ENCODE results near the gene PRAF2.

The PRAF2 gene

DNA sequence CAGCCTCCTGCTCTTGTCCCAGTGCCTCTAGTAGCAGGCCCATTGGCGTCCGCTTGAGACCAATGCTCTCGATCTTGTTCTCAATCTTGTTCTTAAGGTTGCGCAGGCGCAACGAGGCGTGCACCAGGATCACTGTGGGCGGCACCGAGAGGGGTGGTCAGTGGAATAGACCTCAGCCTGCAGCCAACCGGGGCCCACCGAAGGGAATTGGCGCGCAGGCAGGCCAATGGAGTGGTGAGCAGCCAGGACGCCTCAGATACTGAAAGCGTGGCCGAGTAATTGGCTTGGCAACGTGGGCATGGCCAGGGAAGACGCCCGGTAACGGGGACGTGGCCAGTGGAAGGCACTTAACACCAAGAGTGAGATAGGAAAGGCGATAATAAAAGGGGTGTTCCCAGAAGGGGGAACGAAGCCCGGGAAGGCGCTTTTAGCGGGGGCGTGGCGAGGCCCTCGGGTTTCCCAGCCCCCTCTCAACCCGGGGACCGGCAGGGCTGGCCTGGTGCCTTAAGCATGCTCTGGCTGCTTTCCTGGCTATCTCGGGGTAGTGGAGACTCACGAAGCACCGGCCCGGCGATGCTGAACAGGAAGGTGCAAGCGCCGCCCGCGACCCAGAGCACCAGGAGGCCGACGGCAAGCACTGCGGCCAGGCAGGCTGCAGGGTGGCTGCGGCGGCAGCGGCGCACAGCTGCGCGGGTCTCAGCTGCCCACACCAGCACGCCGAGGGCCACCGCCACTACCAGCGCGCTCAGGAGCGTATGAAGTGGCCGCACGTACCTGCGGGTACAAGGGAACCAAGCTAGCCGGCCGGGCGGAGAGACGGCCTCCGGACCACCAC lies 1.7 kb downstream of the PRAF2 start:
- no peak for DNase-seq

- no peak for DNase-seq
These were observed 2.8 kb downstream of the PRAF2 start for GRCh38 chrX:49070988-49071387.

GRCh38 chrX:49069038-49069437 lies 4.8 kb downstream of the PRAF2 start:
- no peak for DNase-seq

GRCh38 chrX:49067285-49068120 lies 6.3 kb downstream of the PRAF2 start:
- DNase-seq = no peak

GRCh38 chrX:49066690-49067089 lies 7.1 kb downstream of the PRAF2 start:
- no peak for DNase-seq

DNA sequence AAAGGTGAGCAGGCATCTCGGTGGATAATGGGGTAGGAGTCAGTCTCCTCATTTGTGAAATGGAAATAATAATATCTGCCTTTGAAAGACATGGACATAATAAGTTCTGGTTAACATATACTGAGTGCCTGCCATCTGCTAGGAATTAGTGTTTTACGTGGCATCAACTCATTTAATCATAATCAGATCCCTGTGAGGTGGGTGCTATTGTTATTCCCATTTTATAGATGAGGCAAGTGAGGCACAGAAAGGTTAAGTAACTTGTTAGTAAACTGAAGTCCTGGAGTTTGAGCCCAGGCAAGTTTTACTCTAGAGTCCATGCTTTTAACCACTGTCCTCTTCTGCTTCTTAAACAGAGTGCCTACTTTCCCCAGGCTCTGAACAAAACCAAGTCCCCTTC lies 7.5 kb downstream of the PRAF2 start:
- DNase-seq = no peak

DNA sequence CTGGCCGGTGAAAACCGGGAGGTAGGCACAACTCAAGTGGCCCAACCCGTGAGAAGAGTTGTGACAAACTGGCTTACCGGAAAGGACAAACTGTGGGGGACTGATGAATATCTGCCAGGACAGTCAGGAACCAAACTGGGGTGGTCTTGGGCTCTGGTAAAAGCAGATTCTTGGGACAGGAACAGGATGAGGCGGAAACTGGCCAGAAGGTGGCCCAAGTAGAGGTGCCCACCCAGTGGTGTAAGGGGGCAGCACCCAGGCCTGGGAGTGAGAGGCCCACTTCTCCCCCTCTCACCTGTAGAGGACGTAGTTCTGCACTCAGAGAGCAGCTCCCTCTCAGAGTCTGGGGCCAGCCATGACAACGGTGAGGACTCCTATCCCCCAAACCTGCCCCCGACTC lies 9.1 kb downstream of the PRAF2 start:
- DNase-seq = no peak

DNA sequence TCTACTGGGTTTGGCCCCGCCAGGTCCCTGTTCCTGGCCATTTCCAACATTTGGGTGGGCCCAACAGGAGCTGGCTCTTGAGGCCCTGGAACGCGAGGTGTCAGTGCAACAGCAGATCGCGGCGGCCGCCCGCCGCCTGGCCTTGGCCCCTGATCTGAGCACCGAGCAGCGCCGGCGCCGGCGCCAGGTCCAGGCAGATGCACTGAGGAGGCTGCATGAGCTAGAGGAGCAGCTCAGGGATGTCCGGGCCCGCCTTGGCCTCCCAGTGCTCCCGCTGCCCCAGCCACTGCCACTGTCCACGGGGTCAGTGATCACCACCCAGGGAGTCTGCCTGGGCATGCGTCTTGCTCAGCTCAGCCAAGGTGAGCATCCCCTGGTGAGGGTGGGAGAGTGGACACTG lies 9.5 kb downstream of the PRAF2 start:
- no peak for DNase-seq

GRCh38 chrX:49063715-49064114 lies 10.1 kb downstream of the PRAF2 start:
- no peak for DNase-seq

DNA sequence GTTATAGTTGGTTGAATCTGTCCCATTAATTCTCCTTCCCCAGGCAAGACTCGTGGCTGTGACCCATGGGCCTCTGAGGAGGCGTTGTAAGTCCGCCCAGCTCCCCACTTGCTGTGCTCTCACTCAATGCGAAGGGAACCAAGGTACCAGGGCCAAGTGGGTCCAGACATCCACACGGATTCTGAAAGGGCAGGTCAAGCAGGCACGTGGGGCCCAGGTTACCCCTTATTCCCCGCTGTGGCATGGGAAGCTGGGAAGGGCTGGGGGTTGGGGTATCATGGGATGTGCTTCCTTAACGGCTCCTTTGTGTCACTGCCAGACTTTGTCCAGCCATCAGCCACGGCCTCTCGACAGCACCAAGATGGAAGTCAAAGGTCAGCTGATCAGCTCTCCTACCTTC lies 11.9 kb downstream of the PRAF2 start:
- no peak for DNase-seq

DNA sequence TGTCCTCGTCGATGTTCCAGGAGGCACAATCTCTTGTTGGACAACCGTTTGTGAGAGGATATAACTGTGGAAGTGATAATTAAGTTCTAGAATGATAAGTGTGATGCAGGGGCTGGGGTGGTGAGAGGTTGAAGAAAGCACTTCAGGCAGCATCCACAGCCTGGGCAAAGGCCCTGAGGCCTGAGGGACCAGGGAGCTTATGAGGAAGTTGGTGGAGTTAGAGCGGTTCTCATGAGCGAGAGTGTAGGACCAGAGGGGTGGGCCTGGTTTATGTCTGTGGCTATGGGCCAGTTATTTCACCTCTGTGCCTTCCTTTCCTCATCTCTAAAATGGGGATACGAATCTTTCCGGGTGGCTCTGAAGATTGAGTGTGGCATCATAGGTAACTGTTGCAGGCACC lies 12.3 kb downstream of the PRAF2 start:
- DNase-seq = no peak

DNA sequence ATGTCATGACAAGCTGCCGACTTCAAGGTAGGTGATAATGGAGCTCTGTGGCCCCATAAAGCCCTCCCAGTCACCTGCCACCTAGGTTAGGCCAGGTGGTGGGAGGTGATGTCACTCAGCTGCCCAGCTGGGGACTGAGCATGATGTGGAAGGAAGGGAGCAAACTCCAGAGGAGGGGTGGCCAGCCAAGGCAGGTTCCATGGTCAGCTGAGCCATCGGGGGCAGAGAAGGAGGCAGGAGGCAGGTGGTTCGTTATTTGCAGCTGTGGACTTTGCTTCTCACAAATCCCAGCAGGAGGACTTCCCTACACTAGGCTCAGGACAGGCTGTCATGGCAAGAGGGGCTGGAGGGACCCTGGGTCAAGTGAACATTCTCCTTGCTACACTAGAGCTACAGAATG lies 12.9 kb downstream of the PRAF2 start:
- no peak for DNase-seq

DNA sequence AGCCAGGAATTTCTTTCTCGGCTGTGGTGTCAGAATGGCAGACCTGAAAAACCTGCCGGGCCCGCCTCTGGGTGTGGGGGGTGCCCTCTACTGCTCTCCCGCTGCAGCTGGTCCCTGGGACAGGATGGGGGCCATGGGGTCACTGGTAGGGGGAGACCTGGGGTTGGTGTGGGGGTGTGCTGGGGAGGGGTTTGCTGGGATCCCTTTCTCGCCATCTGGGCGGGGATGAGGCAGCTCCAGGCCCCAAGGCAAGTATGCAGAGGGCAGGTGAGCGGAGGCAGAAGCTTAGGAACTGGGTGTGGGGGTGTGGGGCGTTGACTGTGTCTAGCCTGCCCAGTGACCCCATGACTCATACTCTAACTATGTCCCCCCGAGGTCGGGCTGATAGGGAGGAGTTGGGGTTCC lies 14.1 kb downstream of the PRAF2 start:
- no peak for DNase-seq

- DNase-seq = no peak
These were observed 14.6 kb downstream of the PRAF2 start for GRCh38 chrX:49059201-49059600.

- no peak for DNase-seq
These were observed 15.0 kb downstream of the PRAF2 start, which contains the start of gene CCDC120 for GRCh38 chrX:49058794-49059193. Gene CCDC120, plus strand, starts transcription at chrX:49058999. Its CDS starts 3,043 bp downstream, at chrX:49062042.

DNA sequence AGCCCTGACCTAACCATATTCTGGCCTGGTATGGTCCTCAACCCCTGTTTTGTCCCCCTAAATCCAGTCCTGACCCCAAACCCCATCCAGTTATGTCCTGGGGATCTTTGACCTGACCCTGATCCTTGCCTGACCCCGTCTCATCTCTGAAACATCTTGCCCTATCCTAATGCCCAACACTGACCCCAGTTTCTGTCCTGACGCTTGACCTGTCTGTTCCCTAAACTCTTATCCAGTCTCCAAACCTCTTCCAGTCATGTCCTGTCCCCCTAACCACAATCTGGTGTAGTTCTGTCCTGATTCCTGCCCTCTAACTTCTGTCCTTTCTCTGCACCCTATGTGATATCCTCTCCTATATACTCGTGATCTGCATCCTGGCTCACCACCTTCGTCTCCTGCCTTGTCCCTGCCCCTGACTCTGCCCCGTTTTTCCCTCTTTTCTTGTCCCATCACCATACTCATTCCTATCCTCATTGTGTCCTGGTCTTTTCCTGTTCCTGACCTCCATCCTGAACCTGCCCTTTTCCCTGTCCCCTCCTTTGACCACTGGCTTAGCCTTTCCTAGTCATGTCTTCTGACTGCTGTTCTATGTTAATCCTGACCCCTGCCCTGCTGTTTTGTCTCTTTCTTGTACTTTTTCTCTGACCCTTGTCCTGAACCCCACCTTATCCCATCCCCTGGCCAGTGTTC lies 19.6 kb downstream of the PRAF2 start:
- no peak for DNase-seq

DNA sequence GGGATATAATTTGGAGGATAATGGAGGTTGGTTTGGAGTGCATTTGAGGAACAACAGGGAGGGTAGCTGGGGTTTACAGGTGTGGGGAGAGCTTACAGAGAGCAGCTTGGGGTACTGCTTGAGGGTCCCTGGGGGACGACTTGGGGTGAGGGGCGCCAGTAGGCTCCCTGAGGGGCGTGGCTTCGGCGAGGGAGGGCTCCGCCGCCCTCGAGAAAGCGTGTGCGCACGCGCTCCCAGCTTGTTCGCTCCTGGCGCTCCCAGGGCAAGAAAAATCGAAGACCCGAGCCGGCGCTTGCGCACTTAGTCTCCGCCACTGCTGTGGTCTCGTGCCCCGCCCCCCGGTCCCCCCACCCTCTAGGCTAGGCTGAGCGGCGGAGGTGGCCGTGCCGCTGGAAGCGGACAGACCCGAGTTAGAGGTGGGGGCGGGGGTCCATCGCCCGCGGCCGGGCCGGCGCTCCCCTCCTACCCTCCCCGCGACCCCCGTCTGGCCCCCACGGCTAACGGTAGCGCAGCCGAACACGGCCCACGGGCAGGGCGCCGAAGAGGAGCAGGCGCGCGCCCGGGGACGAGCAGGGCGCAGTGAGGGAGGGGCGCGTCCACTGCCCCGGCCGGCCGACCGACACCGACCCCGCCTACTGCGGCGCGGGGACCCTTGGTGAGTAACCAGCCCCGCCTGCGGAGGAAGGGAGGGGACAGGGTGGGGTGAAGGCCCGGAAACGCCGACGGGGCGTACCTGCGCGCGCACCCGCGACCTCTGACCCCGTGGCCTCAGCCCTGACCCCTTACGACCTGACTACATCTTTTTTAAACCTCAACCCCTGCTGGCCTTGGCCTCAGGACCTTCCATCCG lies 20.4 kb downstream of the PRAF2 start:
- DNase-seq = peak; percentile 14 to 41 (median 18)

DNA sequence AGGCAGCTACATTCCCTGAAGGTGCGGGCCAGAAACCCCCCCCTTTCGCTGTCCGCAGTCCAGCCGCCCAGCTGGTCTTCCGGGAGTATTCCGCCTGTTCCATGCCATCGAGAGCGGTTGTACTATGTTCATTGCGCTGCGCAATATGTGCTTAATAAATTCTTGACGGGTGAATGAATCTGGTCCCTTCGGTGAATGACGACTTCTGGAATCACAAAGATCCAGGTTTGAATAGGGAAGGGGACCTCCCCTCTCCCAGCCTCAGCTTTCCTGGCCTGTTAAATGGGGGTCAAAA lies 29.9 kb downstream of the PRAF2 start:
- DNase-seq = no peak

DNA sequence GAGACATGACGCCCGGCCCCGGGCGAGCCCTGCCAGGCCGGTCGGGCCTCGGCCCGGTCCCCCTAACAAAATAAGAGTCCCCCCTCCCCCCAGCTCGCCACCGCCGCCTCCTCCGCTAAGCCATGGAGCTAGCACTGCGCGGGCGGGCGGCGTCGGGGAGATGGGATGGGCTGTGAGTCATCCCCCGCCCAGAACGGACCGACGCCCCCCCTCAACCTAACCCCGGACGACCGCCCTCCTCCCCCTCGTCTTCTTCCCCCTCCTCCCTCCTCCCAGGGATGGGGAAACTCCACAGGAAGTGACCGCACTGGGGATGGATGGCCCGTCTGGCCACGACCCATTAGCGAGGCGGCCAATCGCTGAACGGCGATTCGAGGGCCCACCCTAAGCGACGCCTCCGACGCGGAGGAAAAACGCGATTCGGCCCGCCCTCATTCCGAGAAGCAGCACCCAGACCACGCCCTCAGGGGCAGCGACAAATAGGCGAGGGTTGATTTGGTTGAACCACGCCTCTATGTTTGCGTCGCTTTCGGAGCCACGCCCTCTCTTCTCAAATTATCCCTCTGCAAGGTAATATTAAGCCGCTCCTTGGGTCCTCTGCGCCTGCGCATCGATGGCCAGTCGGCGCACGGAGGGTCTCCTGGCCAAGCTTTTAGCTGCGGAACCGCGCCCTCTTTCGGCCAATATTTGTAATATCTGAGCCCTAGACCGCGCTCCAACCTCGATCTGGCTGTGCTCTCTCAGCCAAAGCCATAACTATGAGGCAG lies 30.4 kb downstream of the PRAF2 start, which contains the start of gene TFE3:
Gene TFE3 (minus strand): TSS at position 138 of the 767 bp plus-strand sequence. CDS start 131 bp downstream, at position 7.
- DNase-seq = peak; percentile 77 to 89 (median 87)

- no peak for DNase-seq
These were observed 31.1 kb downstream of the PRAF2 start for GRCh38 chrX:49042581-49043219.
